ENCODE measurements around the gene ANKS1B.

The ANKS1B gene

DNA sequence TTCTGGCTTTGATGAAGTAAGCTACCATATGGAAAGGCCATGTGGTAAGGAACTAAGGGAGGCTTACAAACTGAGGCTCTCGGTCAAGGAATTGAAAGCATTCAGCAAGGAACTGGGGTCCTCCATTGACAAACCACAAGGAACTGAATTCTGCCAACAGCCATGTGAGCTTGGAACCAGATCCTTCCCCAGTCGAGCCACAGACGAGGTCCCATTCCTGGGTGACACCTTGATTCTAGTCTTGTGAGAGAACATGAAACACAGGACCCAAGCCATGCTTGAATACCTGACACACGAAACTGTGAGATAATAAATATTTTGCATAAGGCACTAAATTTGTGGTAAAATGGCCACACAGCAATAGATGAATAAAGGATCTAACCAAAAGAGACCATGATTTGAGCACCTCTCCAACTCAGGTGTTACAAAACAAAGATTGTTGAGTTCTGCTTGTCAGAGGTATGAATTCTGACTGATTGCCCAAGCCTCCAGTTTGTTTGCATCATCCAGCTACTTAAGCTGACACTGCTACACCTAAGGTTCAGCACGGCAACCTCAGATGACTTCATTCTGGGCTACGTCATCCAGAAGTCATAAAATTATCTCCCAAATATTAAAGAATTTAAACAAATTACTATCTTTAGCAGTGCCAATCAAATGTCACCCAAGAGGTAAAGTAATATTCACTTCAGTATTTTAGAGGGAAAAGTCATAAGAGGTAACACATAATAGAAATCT, 277.8 kb downstream of the ANKS1B start:
- TF ChIP-seq, protein P1, sequence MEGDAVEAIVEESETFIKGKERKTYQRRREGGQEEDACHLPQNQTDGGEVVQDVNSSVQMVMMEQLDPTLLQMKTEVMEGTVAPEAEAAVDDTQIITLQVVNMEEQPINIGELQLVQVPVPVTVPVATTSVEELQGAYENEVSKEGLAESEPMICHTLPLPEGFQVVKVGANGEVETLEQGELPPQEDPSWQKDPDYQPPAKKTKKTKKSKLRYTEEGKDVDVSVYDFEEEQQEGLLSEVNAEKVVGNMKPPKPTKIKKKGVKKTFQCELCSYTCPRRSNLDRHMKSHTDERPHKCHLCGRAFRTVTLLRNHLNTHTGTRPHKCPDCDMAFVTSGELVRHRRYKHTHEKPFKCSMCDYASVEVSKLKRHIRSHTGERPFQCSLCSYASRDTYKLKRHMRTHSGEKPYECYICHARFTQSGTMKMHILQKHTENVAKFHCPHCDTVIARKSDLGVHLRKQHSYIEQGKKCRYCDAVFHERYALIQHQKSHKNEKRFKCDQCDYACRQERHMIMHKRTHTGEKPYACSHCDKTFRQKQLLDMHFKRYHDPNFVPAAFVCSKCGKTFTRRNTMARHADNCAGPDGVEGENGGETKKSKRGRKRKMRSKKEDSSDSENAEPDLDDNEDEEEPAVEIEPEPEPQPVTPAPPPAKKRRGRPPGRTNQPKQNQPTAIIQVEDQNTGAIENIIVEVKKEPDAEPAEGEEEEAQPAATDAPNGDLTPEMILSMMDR (IDR thresholded peaks at IDR 0.05; ENCODE audit: control insufficient read depth, insufficient read depth, low read depth, low read length, missing control alignments), result no peak
- no peak overlapping the region for H3K4me3 ChIP-seq (ENCODE audit: control insufficient read depth, low read depth, low read length)
- DNase-seq (ENCODE audit: low read depth), result no peak

DNA sequence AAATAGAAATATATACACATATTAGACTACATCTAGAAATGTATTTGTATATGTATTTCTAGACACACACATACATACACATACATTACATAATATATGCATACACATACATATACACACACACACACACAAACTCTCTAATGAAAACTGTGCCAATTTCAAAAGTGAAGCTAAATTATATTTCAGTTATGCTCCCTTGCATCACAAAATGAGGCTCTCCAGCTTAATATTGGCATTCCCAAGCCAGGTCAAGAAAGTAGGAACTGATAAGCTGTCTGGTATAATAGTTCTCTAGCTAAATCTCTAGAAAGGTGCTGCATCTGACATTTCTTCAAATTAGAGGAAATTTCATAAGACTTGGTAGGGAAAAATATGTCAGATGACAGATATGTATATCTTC, 280.3 kb downstream of the ANKS1B start:
- TF ChIP-seq, protein P1 (IDR thresholded peaks at IDR 0.05; ENCODE audit: control insufficient read depth, insufficient read depth, low read depth, low read length, missing control alignments), result no peak

DNA sequence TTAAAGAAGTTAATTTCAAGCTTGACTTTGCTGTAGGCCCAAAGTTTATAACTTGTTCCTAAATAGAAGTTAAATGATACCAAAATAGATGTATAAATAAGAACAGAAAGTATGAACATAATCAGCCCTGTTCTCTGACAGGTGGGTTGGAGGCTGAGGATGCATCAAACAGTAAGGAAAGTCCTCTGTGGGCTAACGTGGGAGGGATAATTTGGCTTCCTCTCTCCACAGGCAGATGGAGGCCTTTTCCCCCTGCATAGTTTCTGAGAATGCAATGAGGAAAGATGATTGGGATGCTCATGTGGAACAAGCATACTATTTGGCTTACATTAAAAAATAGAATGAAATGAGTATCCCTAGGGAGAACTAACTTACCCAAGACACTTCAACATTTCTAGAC, 280.7 kb downstream of the ANKS1B start:
- H3K4me3 ChIP-seq (ENCODE audit: control insufficient read depth, low read depth, low read length), result no peak overlapping the region
- TF ChIP-seq, protein P1 (IDR thresholded peaks at IDR 0.05; ENCODE audit: control insufficient read depth, insufficient read depth, low read depth, low read length, missing control alignments), result no peak
- DNase-seq (ENCODE audit: low read depth), result no peak

More for the DNA sequence above, 280.3 kb downstream of the ANKS1B start:
- no peak overlapping the region for H3K4me3 ChIP-seq (ENCODE audit: control insufficient read depth, low read depth, low read length)
- no peak for DNase-seq (ENCODE audit: low read depth)

DNA sequence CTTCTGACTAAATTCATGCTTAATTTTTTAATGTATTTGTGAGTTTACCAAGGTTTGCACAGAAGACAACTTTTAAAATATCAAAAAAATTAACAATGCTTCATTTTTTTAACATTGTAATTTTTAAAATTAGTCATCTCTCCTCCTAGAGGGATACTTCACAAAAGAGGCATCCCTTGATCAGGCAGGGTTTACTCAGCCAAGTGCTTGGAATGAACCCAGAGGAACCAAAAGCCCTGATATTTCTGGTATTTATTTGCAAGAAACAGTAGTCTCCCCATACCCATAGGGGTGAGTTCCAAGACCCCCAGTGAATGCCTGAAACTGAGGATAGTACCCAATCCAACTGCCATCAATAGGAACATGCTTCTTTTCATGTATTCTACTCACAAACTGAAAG, 284.7 kb downstream of the ANKS1B start:
- TF ChIP-seq, protein P1 (IDR thresholded peaks at IDR 0.05; ENCODE audit: control insufficient read depth, insufficient read depth, low read depth, low read length, missing control alignments), result no peak
- H3K4me3 ChIP-seq (ENCODE audit: control insufficient read depth, low read depth, low read length), result no peak overlapping the region
- DNase-seq (ENCODE audit: low read depth), result no peak

DNA sequence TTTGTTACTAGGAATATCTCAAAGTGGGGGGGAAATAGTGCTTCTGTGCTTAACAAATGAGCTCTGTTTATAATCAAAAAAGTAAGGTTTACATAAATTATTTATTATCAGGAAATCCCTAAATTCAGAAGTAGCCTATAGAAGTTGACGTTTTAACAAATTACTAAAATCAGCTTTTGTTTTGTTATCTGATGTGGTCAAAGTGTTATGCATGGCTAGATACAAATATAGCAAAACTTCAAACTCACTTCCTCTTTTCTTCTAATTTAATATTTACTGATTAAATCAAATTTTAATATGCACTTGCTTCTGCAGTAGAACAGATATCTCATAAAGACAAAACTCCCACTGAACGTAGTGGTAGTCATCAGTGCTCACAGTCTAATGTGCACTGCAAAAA, 289.7 kb downstream of the ANKS1B start:
- TF ChIP-seq, protein P1 (IDR thresholded peaks at IDR 0.05; ENCODE audit: control insufficient read depth, insufficient read depth, low read depth, low read length, missing control alignments), result no peak
- H3K4me3 ChIP-seq (ENCODE audit: control insufficient read depth, low read depth, low read length), result no peak overlapping the region
- no peak for DNase-seq (ENCODE audit: low read depth)

DNA sequence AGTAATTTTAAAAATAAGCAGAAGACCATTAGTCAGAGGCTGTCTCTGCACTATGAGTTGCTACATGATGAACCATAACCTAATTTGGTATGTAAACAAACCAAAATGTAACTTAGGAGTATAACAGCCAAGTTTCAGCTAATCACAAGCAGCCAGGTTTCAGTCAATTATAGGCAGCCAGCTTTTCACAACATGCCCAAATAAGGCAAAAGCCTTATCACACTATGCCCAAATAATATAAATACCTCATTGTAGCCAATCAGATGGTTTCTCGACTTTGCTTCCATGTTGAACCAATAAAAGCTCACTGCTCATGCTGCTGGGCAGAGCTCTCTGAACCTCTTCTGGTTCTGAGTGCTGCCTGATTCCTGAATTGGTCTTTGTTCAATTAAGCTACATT, 298.6 kb downstream of the ANKS1B start:
- H3K4me3 ChIP-seq (ENCODE audit: control insufficient read depth, low read depth, low read length), result no peak overlapping the region
- TF ChIP-seq, protein P1 (IDR thresholded peaks at IDR 0.05; ENCODE audit: control insufficient read depth, insufficient read depth, low read depth, low read length, missing control alignments), result no peak
- DNase-seq (ENCODE audit: low read depth), result no peak

Measured in AG09309 (cell line).